ENCODE measurements around the gene LHPP. TPM values are rescaled to one million over a fixed set of nuclear protein-coding genes. Genes with fewer than 3 reads are reported as not detected.

Gene LHPP
- total RNA-seq, 4 donors from 2014 or later, result 20.3 to 116 (median 22.4) TPM

DNA sequence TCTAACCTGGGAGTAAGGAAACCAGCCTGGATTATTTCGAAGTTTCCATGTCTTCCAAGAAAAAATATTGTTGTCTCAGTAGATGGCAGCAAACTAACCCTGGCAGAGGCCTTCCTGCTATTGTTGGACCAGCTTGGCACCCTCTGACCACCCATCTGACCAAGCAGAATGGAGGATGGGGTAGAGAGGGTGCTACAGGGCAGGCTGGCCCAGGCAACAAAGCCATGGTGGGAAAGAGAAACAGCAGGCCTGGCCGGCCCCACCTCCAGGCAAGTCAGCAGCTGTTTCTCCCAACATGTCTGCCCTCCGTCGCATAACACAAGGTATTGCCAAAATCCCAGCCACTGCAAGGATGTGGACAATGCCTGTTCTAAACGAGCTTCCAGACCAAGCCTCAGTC is 187.6 kb downstream of the LHPP start:
- Histone ChIP-seq H3K4me1 (peaks cover 31 to 63% (median 42%) of the 10 kb centered on the region in 4 donors), H3K27me3 (no peaks in the 10 kb centered on the region), H3K9me3 (no peaks in the 10 kb centered on the region), H3K4me3 (no peak overlapping the region), H3K36me3 (no peaks in the 10 kb centered on the region), H3K27ac (peak overlapping the region; percentile 62 to 81 (median 74))
- WGBS, 2 donors (ENCODE audit: low coverage in 1 of 2), result 63 to 70% methylated on average over 4 to 5 of the region's 5 CpGs
- DNase-seq, result no peak
- no peak for TF ChIP-seq POLR2AphosphoS5 (IDR thresholded peaks at IDR 0.05)
- no peak for TF ChIP-seq POLR2A (IDR thresholded peaks at IDR 0.05)
- TF ChIP-seq, protein P1, sequence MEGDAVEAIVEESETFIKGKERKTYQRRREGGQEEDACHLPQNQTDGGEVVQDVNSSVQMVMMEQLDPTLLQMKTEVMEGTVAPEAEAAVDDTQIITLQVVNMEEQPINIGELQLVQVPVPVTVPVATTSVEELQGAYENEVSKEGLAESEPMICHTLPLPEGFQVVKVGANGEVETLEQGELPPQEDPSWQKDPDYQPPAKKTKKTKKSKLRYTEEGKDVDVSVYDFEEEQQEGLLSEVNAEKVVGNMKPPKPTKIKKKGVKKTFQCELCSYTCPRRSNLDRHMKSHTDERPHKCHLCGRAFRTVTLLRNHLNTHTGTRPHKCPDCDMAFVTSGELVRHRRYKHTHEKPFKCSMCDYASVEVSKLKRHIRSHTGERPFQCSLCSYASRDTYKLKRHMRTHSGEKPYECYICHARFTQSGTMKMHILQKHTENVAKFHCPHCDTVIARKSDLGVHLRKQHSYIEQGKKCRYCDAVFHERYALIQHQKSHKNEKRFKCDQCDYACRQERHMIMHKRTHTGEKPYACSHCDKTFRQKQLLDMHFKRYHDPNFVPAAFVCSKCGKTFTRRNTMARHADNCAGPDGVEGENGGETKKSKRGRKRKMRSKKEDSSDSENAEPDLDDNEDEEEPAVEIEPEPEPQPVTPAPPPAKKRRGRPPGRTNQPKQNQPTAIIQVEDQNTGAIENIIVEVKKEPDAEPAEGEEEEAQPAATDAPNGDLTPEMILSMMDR (IDR thresholded peaks at IDR 0.05), result no peak
- no peak for TF ChIP-seq EP300 (IDR thresholded peaks at IDR 0.05; ENCODE audit: low read depth)
- intact Hi-C loops (cut with DNase I; ENCODE audit: low total_unique reads) (no loop called here), in situ Hi-C loops (cut with MboI; ENCODE audit: low pct_ligation_motif_present in 1 of 4, low pct_unique_long_range_greater_than_20kb in 1 of 4, low sequenced_read_pairs in 3 of 4) (loop anchor here in 2 of 4 donors (10.0 to 25.0 kb wide), 2 partner anchors 86 to 88 kb away; partner anchors contain the start of gene FAM53B (in 1 of the 2))

DNA sequence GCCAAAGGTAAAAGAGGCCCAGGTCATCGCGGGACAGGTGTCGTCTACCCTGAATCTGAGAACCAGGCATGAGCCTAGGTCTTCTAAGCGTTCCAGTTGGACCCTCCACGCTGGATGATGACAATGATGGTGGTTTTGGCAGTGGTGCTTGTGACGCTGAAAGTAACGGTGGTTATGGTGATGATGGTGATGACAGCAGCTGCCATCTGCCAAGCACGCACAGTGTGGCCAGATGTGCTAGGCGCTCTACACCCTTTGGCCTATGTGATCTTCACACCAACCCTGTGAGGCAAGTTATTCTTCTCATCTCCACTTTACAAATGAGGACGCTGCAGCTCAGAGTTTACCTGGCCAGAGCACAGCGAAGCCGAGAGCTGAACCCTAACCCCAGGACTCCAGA is 188.6 kb downstream of the LHPP start:
- intact Hi-C loops (cut with DNase I; ENCODE audit: low total_unique reads) (no loop called here), in situ Hi-C loops (cut with MboI; ENCODE audit: low pct_ligation_motif_present in 1 of 4, low pct_unique_long_range_greater_than_20kb in 1 of 4, low sequenced_read_pairs in 3 of 4) (no loop called here)
- no peak overlapping the region for H3K4me3 ChIP-seq
- 93 to 95% methylated on average over 3 to 12 of the region's 12 CpGs for WGBS, 2 donors (ENCODE audit: low coverage in 1 of 2)
- peak overlapping the region in 3 of 4 donors; percentile 62 to 81 (median 80) for H3K27ac ChIP-seq
- DNase-seq, result no peak
- no peaks in the 10 kb centered on the region for H3K9me3 ChIP-seq
- H3K36me3 ChIP-seq, result no peaks in the 10 kb centered on the region
- no peaks in the 10 kb centered on the region for H3K27me3 ChIP-seq
- H3K4me1 ChIP-seq, result peaks cover 31 to 70% (median 42%) of the 10 kb centered on the region in 4 donors
- TF ChIP-seq POLR2A (IDR thresholded peaks at IDR 0.05) (no peak), POLR2AphosphoS5 (IDR thresholded peaks at IDR 0.05) (no peak), EP300 (IDR thresholded peaks at IDR 0.05; ENCODE audit: low read depth) (no peak)
- TF ChIP-seq, protein P1 (IDR thresholded peaks at IDR 0.05), result no peak

DNA sequence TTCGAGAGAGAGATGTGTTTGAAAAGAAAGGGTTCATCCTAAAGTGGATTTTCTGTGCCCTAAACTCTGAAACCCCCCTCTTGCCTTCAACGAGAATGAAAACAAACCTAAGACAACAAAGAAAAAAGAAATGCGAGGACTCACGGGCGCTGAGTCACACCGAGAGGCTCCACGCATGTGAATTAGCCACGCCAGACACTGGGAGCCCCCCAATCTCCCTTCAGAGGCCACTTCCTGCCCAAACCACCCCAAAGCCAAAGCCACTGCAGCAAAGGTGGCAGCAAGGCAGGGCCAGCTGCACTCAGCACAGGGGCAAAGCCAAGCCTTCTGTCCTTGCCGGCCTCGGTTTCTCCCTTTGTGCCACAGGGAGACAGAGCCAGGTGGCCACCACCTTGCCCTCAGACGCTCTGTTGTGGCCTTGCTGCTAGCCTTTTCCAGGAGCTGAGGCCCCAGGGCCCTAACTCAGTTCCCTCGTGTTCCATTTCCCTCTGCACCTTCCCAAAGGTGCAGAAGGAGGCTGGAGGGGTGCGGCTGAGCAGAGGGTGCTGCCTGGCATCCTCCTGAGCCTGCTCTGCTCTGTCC is 189.3 kb downstream of the LHPP start:
- TF ChIP-seq POLR2AphosphoS5 (IDR thresholded peaks at IDR 0.05) (no peak), POLR2A (IDR thresholded peaks at IDR 0.05) (no peak), EP300 (IDR thresholded peaks at IDR 0.05; ENCODE audit: low read depth) (no peak)
- TF ChIP-seq, protein P1 (IDR thresholded peaks at IDR 0.05), result no peak
- in situ Hi-C loops (cut with MboI; ENCODE audit: low pct_ligation_motif_present in 1 of 4, low pct_unique_long_range_greater_than_20kb in 1 of 4, low sequenced_read_pairs in 3 of 4), result no loop called here
- peaks cover 31 to 64% (median 40%) of the 10 kb centered on the region in 4 donors for H3K4me1 ChIP-seq
- peak overlapping the region; percentile 27 to 81 (median 60) for H3K27ac ChIP-seq
- 87 to 100% methylated on average over 1 to 13 of the region's 13 CpGs for WGBS, 2 donors (ENCODE audit: low coverage in 1 of 2)
- H3K4me3 ChIP-seq, result no peak overlapping the region
- H3K36me3 ChIP-seq, result no peaks in the 10 kb centered on the region
- no peaks in the 10 kb centered on the region for H3K27me3 ChIP-seq
- DNase-seq, result no peak
- intact Hi-C loops (cut with DNase I; ENCODE audit: low total_unique reads), result no loop called here
- no peaks in the 10 kb centered on the region for H3K9me3 ChIP-seq

DNA sequence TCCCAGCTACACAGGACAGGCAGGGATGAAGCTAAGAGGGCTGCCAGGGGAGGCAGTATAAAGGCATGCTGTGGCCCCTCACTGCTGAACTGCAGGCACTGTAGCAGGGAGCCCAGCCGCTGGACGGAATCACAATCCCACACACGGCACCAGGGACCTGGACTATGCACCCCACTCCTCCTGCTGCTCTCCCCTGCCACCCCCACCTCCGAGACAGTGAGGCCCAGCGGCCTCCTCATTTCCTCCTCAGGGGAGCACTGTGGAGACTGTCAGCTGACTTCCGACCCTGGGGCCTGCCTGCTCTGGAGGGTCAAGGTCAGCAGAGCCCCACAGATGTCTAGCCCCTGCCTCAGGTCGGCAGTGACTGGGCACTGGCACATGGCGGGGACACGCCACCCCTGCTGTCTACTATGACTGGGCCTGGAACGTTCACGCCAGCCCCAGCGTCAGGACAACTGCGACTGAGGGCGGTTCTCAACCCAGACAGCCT is 189.8 kb downstream of the LHPP start:
- intact Hi-C loops (cut with DNase I; ENCODE audit: low total_unique reads), result no loop called here
- no peak for TF ChIP-seq POLR2A (IDR thresholded peaks at IDR 0.05)
- TF ChIP-seq POLR2AphosphoS5 (IDR thresholded peaks at IDR 0.05), result no peak
- no peak for TF ChIP-seq EP300 (IDR thresholded peaks at IDR 0.05; ENCODE audit: low read depth)
- TF ChIP-seq, protein P1 (IDR thresholded peaks at IDR 0.05), result no peak
- peaks cover 28 to 58% (median 36%) of the 10 kb centered on the region in 4 donors for H3K4me1 ChIP-seq
- in situ Hi-C loops (cut with MboI; ENCODE audit: low pct_ligation_motif_present in 1 of 4, low pct_unique_long_range_greater_than_20kb in 1 of 4, low sequenced_read_pairs in 3 of 4), result no loop called here
- WGBS, 2 donors (ENCODE audit: low coverage in 1 of 2), result 85% methylated on average over 14 of the region's 14 CpGs; no CpG with 5 or more reads in 1 of the 2 donors
- H3K9me3 ChIP-seq, result no peaks in the 10 kb centered on the region
- no peaks in the 10 kb centered on the region for H3K27me3 ChIP-seq
- H3K36me3 ChIP-seq, result no peaks in the 10 kb centered on the region
- DNase-seq, result no peak
- no peak overlapping the region for H3K4me3 ChIP-seq
- H3K27ac ChIP-seq, result peak overlapping the region; percentile 25 to 50 (median 34)

Data from transverse colon (tissue), 4 donors.